ENCODE results near the gene FBXO31.
"Not testable (repeated sequence)": the region's sequence is repeated elsewhere in the genome, so short reads cannot be mapped to it uniquely, and the experiment has no call there.

The FBXO31 gene

GRCh38 chr16:87340198-87340597, 43.4 kb downstream of the FBXO31 start:
- DNase-seq, result no peak

DNA sequence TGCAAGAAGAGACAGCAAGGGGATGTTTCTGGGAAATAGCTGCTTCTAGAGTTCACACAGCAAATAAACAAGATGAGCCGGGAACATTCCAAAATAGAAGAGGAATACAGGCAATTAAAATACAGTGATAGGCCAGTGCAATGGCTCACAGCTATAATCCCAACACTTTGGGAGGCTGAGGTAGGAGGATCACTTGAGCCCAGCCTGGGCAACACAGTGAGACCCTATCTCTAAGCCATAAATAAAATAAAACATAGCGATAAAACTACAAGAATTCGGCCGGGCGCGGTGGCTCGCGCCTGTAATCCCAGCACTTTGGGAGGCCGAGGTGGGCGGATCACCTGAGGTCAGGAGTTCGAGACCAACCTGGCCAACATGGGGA, 43.9 kb downstream of the FBXO31 start:
- DNase-seq, result not testable (repeated sequence)

DNA sequence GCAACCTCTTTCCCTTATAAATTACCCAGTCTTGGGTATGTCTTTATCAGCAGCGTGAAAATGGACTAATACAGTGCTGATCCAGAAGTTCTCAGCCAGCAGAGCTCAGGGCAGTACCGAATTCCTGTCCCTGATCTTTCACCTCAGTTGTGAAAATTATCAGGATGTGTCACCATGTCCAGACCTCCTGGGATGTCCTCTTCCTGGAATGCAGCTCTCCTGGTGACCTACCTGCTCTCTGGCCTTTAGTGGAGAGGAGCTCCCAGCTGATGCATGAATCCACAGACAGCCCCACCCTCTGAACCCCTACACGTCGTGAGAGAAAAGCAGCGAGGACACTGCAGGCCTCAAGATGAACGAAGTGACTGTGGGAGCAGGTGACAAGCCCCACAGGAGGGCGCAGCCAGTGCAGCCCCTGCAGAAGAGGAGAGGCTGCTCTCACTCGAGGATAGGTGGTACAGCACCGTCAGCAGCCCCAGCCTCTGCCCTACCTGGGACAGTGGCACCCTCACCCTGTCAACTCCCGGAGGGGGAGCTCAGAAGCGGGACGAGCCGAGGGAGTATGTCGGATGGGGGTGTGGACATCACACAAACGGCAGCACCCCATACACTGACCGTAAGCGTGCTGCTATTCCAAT, 44.4 kb downstream of the FBXO31 start:
- no peak for DNase-seq

GRCh38 chr16:87338155-87338765, 45.3 kb downstream of the FBXO31 start:
- DNase-seq, result no peak

GRCh38 chr16:87337262-87337771, 46.3 kb downstream of the FBXO31 start:
- no peak for DNase-seq

GRCh38 chr16:87336434-87337240, 46.9 kb downstream of the FBXO31 start:
- no peak for DNase-seq

DNA sequence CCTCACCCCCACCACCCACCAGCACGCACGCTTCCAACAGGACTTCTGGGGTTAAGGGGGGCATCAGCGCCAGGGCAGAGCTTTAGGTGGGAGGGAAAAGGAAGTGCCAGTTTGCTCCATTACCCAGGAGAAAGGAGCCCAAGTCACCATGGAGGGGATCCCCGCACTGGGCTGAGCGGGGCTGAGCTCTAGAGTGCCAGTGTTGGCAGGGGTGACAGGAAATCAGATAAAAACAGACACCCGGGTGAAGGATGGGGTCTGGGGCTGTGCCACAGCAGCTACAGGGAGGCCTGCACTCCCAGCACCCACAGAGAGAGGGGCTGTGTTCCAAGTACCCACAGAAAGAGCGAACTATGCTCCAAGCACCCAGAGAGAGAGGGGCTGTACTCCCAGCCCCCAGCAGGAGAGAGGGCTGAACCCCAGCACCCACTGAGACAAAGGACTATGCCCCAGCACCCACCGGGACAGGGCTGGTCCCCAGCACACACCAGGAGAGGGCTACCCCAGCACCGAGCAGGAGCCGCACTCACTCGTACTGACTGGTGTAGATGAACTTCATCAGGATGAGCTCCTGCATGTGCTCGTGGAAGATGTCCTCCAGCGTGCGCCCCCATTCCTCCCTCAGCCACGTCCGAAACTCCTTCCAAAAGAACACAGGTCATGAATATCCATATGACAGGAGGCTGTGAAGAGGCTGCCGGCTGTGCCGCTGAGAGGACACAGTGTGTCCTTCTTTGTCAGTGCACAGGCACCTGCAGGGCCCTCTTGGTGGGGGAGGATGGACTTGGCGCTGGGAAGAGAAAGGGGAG, 47.7 kb downstream of the FBXO31 start:
- DNase-seq, result no peak

DNA sequence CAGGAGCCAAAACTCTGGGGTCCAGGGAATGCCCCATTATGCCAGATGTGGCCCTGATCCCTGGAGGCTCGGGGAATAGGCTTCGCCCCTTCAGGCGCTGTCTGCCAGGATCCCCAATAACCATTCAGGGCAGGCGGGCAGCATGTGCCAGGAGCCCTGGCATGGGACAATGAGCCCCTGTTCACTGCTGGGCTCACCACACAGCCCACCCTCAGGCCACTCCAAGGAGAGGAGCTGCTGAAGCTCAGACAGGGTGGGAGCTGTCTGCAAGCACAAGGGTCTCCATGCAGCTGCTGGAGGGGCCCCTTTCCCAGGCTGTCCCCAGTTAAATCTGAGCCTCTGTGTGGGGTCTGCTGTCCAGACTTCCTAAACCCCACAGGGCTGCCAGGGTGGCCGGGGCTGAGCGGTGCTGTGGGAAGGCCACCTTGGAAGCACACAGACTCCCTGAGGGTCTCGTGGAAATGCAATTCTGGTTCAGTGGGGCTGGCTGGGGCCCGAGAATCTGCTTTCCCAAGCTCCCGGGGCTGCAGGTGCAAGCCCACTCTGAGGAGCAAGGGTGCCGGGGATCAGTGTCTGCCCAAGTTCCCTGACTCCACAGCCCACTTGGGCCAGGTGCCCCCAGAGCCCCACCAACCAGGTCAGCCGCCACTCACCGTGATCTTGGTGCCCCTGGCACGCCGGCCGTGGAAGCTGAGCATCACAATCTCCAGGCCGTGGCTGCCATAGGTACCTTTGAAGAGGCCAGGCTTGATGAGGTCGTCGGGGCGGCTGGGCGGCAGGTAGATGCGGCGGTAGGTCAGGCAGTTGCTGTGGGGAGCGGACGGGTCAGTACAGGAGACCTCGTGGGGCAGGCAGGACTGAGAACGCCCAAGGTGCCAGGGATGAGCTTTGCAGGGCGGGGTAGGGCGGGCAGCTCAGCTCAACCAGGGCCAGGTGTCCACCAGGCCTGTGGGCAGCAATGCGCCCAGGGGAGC, 48.6 kb downstream of the FBXO31 start:
- DNase-seq, result no peak

DNA sequence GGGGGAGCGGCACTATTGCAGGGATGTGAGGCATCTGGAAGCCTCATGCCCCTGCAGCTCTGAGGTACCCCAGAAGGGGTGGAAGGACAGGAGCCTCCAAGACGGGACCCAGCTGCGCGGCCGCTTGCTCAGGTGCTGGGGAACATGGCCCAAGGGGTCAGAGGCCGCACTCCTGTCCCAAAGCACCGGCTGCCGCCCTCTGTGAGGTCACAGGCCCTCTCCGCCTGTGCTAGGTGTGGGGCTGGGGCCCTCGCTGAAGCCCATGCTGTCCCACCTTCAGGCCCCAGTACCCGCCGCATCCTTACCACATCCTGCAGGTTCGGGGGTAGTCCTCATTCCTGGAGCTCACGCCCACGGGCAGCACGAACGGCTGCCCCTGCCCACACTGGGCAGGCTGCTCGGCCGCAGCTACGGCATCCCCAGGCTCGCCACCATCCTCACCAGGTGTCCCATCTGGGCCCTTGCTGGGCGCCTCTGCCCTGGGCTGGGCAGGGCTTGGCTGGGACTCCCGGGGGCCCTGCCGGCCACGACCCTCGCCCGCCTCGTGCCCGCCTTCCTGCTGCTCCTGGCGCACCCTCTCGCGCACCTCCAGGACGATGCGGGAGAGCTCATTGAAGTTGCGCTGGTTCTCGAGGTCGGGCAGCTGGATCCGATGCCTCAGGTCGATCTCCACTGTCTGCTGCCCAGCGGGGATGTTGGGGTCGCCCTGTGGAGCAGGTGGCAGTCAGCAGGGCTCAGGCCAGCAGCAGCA, 49.8 kb downstream of the FBXO31 start:
- DNase-seq, result no peak

DNA sequence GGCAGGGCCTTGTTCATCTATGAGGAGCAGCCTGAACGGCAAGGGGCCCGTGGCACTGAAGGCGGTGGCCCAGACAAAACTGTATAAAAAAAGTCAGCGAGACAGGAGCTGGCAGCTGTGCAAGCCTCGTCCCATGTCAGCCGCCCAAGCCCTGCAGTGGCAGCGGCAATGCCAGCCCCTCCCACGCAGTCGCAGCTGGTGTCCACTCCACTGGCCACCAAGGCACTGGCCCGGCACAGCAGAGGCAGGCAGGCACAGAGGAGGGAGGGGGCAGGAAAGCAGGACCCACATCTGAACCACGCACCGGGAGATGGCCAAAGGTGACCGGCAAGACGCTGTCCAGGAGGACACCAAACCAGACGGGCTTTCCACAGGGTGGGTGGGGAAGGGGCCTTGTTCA, 50.5 kb downstream of the FBXO31 start:
- peak; percentile 20 to 65 for DNase-seq

DNA sequence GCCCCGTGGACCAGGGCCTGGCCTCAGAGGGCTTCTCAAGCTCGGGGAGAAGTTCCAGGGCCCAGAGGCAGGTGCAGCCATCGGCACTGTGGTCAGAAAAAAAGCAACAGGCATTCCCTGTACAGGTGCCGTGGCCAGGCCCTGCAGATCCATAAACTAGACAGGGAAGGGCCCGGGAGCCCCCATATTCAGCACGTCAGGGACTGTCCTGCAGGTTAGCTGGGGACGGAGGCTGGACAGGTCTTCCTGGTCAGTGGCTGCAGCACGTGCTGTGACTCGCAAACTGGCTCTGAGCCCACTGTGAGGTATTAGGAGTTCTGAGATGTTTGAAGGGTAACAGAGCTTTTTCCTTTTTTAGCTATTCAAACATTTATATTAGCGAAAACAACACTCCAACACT, 51.4 kb downstream of the FBXO31 start:
- DNase-seq, result no peak

GRCh38 chr16:87331241-87331801, 52.3 kb downstream of the FBXO31 start:
- DNase-seq, result no peak

- DNase-seq, result no peak
Observed at GRCh38 chr16:87330646-87331045, 52.9 kb downstream of the FBXO31 start.

GRCh38 chr16:87330257-87330624, 53.3 kb downstream of the FBXO31 start:
- DNase-seq, result no peak

DNA sequence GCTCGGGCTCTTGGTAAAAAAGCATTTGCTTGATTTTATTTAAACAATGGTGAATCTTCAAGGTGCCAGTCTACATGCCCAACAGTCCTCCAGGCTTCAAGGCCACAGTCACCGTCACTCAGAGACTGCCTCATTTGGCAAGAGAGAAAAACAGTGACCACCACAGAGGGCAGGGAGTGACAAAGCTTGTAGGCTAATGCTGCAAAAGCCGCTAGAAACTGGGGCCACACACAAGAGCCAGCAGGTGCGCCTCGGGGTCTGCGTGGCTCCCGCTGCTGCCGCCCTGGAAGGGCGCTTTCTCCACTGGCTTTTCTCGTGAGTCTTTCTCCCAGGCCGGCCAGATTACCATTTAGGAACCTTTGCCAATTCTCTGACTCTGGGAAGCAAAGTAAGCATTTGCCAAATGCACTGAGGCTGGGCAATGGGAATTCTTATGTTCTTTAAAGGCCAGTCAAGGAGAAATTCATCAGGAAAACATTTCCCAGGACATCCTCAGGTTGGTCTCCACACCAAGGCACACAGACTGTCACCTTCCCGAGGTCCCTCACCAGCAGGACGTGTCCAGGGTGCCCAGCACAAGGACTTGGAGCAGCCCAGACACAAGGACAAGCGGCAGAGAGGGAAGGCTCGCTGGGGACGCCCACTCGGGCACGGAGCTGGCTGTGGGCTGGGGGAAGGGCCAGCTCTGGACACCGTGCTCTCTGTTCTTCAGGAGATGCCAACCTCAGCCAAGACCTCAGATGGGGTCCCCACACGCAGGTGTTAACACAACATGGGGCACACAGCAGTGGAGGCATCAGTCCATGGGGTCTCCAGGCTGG, 53.9 kb downstream of the FBXO31 start:
- DNase-seq, result no peak

GRCh38 chr16:87328846-87329245, 54.7 kb downstream of the FBXO31 start:
- DNase-seq, result no peak

- DNase-seq, result no peak
Observed at GRCh38 chr16:87327798-87328495, 55.6 kb downstream of the FBXO31 start.

- peak in 1 of 2 donors; percentile 46 for DNase-seq
Observed at GRCh38 chr16:87326151-87326571, 57.4 kb downstream of the FBXO31 start.

GRCh38 chr16:87325423-87325858, 58.1 kb downstream of the FBXO31 start:
- DNase-seq, result no peak
